HG03439 (cell line): Measurements from ENCODE around the gene COG3.
"Not testable (repeated sequence)": the region's sequence is repeated elsewhere in the genome, so short reads cannot be mapped to it uniquely, and the experiment has no call there.

Experiments
- ATAC-seq: cut with Tn5 transposase; IDR thresholded peaks from one replicate; pipeline ENCODE4 v1.9.1; 2021; ENCODE audit warnings: mild to moderate bottlenecking, moderate library complexity; ENCODE audit not compliant: unreplicated experiment

The COG3 gene

GRCh38 chr13:45464687-45465453 is at the start of gene COG3:
TSS of gene COG3 (plus strand) at chr13:45464939. CDS start at chr13:45465037, 98 bp downstream.
- peak; percentile 97 for ATAC-seq

GRCh38 chr13:45415112-45415511 is 49.6 kb upstream of the COG3 start:
- ATAC-seq = no peak

- no peak for ATAC-seq
Measured at GRCh38 chr13:45416516-45417128, 48.1 kb upstream of the COG3 start.

- ATAC-seq = peak; percentile 90
Measured at GRCh38 chr13:45417790-45418534, 46.8 kb upstream of the COG3 start, which contains the start of gene SLC25A30. TSS of gene SLC25A30 (minus strand) at chr13:45418373. CDS start at chr13:45411425, 6,948 bp downstream.

GRCh38 chr13:45419389-45419788 is 45.4 kb upstream of the COG3 start:
- ATAC-seq = not testable (repeated sequence)

- ATAC-seq = no peak
Measured at GRCh38 chr13:45419945-45420344, 44.8 kb upstream of the COG3 start.

- no peak for ATAC-seq
Measured at GRCh38 chr13:45422731-45423292, 41.9 kb upstream of the COG3 start.

- not testable (repeated sequence) for ATAC-seq
Measured at GRCh38 chr13:45426056-45426841, 38.5 kb upstream of the COG3 start.

GRCh38 chr13:45432737-45433380 is 31.9 kb upstream of the COG3 start:
- no peak for ATAC-seq

- no peak for ATAC-seq
Measured at GRCh38 chr13:45433381-45433790, 31.4 kb upstream of the COG3 start.

GRCh38 chr13:45434556-45435371 is 30.0 kb upstream of the COG3 start:
- ATAC-seq = no peak

- no peak for ATAC-seq
Measured at GRCh38 chr13:45436332-45436731, 28.4 kb upstream of the COG3 start.

- no peak for ATAC-seq
Measured at GRCh38 chr13:45436953-45437352, 27.8 kb upstream of the COG3 start.

- no peak for ATAC-seq
Measured at GRCh38 chr13:45437947-45438346, 26.8 kb upstream of the COG3 start.

GRCh38 chr13:45439008-45439407 is 25.7 kb upstream of the COG3 start:
- ATAC-seq = no peak

GRCh38 chr13:45439781-45440462 is 24.8 kb upstream of the COG3 start:
- no peak for ATAC-seq

GRCh38 chr13:45441633-45442032 is 23.1 kb upstream of the COG3 start:
- ATAC-seq = no peak

GRCh38 chr13:45445053-45445452 is 19.7 kb upstream of the COG3 start:
- no peak for ATAC-seq

GRCh38 chr13:45446181-45446580 is 18.6 kb upstream of the COG3 start:
- ATAC-seq = no peak
